PC-9 (cell line): ENCODE data around the gene MEMO1. TPM values are rescaled to one million over a fixed set of nuclear protein-coding genes. Genes with fewer than 3 reads are reported as not detected.

Experiments
- BruUV-seq: library from RNA; stranded (reverse); fragments of 400-500 nt; replicated peaks from 2 replicates; lab custom pipeline; 2021; lab: Mats Ljungman, UMichigan
- CTCF ChIA-PET: fragments of 300-600 bp; sonication (Branson Sonifier 250); formaldehyde crosslinking; loops from one replicate; lab custom pipeline; 2022; ENCODE audit warnings: antibody characterized with exemption; lab: Charles Lee
- POLR2A ChIA-PET: fragments of 300-600 bp; sonication (Branson Sonifier 250); formaldehyde crosslinking; loops from one replicate; lab custom pipeline; 2022; ENCODE audit warnings: antibody characterized with exemption; ENCODE audit not compliant: unreplicated experiment; lab: Charles Lee
- DNase-seq, 2 experiments: peaks; one replicate each; pipeline versions ENCODE4 v3.0.0 to v3.0.0-alpha.2; 2015 to 2022; ENCODE audit warnings: mixed read lengths in 1 of 2
- H2AFZ ChIP-seq: fragments of 200-600 bp; sonication (generic); 2 replicates; pipeline ENCODE4 v1.8.1; 2017; ENCODE audit warnings: antibody characterized with exemption
- H3F3A ChIP-seq: fragments of 200-600 bp; sonication (generic); 2 replicates; pipeline ENCODE4 v1.8.1; 2017; ENCODE audit warnings: antibody characterized with exemption, mild to moderate bottlenecking, low read depth; ENCODE audit not compliant: insufficient read depth
- H3K27ac ChIP-seq: fragments of 200-600 bp; sonication (generic); 2 replicates; pipeline ENCODE4 v1.6.1; 2016; ENCODE audit warnings: mixed run types
- H3K27me3 ChIP-seq: fragments of 200-600 bp; sonication (generic); 2 replicates; pipeline ENCODE4 v1.6.1; 2016; ENCODE audit warnings: low read depth, mixed run types; ENCODE audit not compliant: insufficient read depth
- H3K36me3 ChIP-seq: fragments of 200-600 bp; sonication (generic); 2 replicates; pipeline ENCODE4 v1.6.1; 2016; ENCODE audit warnings: low read depth, mixed run types
- H3K4me1 ChIP-seq: fragments of 200-600 bp; sonication (generic); replicated peaks from 2 replicates; pipeline ENCODE4 v1.6.1; 2016; ENCODE audit warnings: mixed run types; ENCODE audit not compliant: insufficient read depth
- H3K4me2 ChIP-seq: fragments of 200-600 bp; sonication (generic); 2 replicates; pipeline ENCODE4 v1.6.1; 2017; ENCODE audit warnings: mixed run types
- H3K4me3 ChIP-seq: fragments of 200-600 bp; sonication (generic); 2 replicates; pipeline ENCODE4 v1.6.1; 2016; ENCODE audit warnings: mixed run types
- H3K79me2 ChIP-seq: fragments of 200-600 bp; sonication (generic); 2 replicates; pipeline ENCODE4 v1.6.1; 2017; ENCODE audit warnings: low read depth, mixed run types
- H3K9me2 ChIP-seq: fragments of 200-600 bp; sonication (generic); 2 replicates; pipeline ENCODE4 v1.8.1; 2017; ENCODE audit warnings: mild to moderate bottlenecking; ENCODE audit not compliant: insufficient read depth
- H3K9me3 ChIP-seq: fragments of 200-600 bp; sonication (generic); 2 replicates; pipeline ENCODE4 v1.8.1; 2016; ENCODE audit warnings: low read depth; ENCODE audit not compliant: insufficient read depth
- H4K20me1 ChIP-seq: fragments of 200-600 bp; sonication (generic); 2 replicates; pipeline ENCODE4 v1.8.1; 2017; ENCODE audit not compliant: insufficient read depth
- CTCF ChIP-seq: fragments of 200-600 bp; sonication (generic); conservative IDR thresholded peaks from 2 replicates; pipeline ENCODE4 v1.6.1; 2017; ENCODE audit warnings: mixed run types, antibody characterized with exemption, mild to moderate bottlenecking, moderate library complexity
- EZH2 ChIP-seq: fragments of 200-600 bp; sonication (generic); IDR thresholded peaks from 2 replicates; pipeline ENCODE4 v1.8.0; 2017; ENCODE audit warnings: antibody characterized with exemption, low read depth
- intact Hi-C: fragments of 100-400 bp; cut with micrococcal nuclease; formaldehyde crosslinking; loops from one replicate; pipeline ENCODE4 v1.10.0; 2022; ENCODE audit not compliant: unreplicated experiment
- total RNA-seq: library from RNA; stranded (reverse); gene quantifications from 2 replicates; pipeline ENCODE4 v1.2.3, GENCODE V29; 2021

MEMO1 gene
- total RNA-seq, 1 experiment from 2014 or later: 40.2 TPM

GRCh38 chr2:31832363-31832762 lies 178.4 kb downstream of the MEMO1 start:
- H3K27ac ChIP-seq: no peak overlapping the region
- H3K79me2 ChIP-seq: no peaks in the 10 kb centered on the region
- no peaks in the 10 kb centered on the region for H3K27me3 ChIP-seq
- POLR2A ChIA-PET: no interaction called here
- H3K4me1 ChIP-seq: 0 out of 2 replicates have a peak, but pooled peaks cover 14% of the 10 kb centered on the region
- H3K4me3 ChIP-seq: no peak overlapping the region
- intact Hi-C loops: loop anchor here (10.0 kb wide), 1 partner anchor 1118 kb away; no protein-coding TSS in a partner anchor
- TF ChIP-seq EZH2: no peak
- TF ChIP-seq CTCF: no peak
- H2AFZ ChIP-seq: no peak overlapping the region
- DNase-seq: no peak
- H4K20me1 ChIP-seq: no peaks in the 10 kb centered on the region
- H3K36me3 ChIP-seq: no peaks in the 10 kb centered on the region
- no peaks in the 10 kb centered on the region for H3K9me2 ChIP-seq
- BruUV-seq: no TSS peak
- no peaks in the 10 kb centered on the region; the same call in none of the 2 replicates for H3F3A ChIP-seq
- no peak overlapping the region for H3K4me2 ChIP-seq
- peaks cover 23% of the 10 kb centered on the region for H3K9me3 ChIP-seq
- CTCF ChIA-PET: no interaction called here

GRCh38 chr2:31831585-31831984 lies 179.2 kb downstream of the MEMO1 start:
- POLR2A ChIA-PET: no interaction called here
- no peak overlapping the region for H2AFZ ChIP-seq

GRCh38 chr2:31828891-31829290 lies 181.9 kb downstream of the MEMO1 start:
- ChIA-PET POLR2A (no interaction called here), CTCF (no interaction called here)
- Histone ChIP-seq H3K36me3 (no peaks in the 10 kb centered on the region), H3K9me3 (peaks cover 28% of the 10 kb centered on the region), H3F3A (no peaks in the 10 kb centered on the region; the same call in none of the 2 replicates), H3K9me2 (no peaks in the 10 kb centered on the region), H3K27me3 (no peaks in the 10 kb centered on the region), H4K20me1 (no peaks in the 10 kb centered on the region), H3K27ac (no peak overlapping the region), H3K4me2 (no peak overlapping the region), H3K79me2 (no peaks in the 10 kb centered on the region), H2AFZ (no peak overlapping the region), H3K4me1 (0 out of 2 replicates have a peak, but pooled peaks cover 8% of the 10 kb centered on the region), H3K4me3 (no peak overlapping the region)
- no peak for DNase-seq
- TF ChIP-seq CTCF (no peak), EZH2 (no peak)
- BruUV-seq: no TSS peak
- intact Hi-C loops: no loop called here

More at GRCh38 chr2:31831585-31831984, 179.2 kb downstream of the MEMO1 start:
- Histone ChIP-seq H3K9me2 (no peaks in the 10 kb centered on the region), H3K27ac (no peak overlapping the region), H4K20me1 (no peaks in the 10 kb centered on the region), H3K4me1 (0 out of 2 replicates have a peak, but pooled peaks cover 8% of the 10 kb centered on the region), H3K79me2 (no peaks in the 10 kb centered on the region), H3K36me3 (no peaks in the 10 kb centered on the region), H3K9me3 (peaks cover 26% of the 10 kb centered on the region), H3K27me3 (no peaks in the 10 kb centered on the region), H3K4me3 (no peak overlapping the region), H3K4me2 (no peak overlapping the region), H3F3A (no peaks in the 10 kb centered on the region; the same call in none of the 2 replicates)
- no peak for TF ChIP-seq EZH2
- no peak for TF ChIP-seq CTCF
- DNase-seq: no peak
- CTCF ChIA-PET: no interaction called here
- intact Hi-C loops: loop anchor here (10.0 kb wide), 1 partner anchor 1117 kb away; no protein-coding TSS in a partner anchor
- BruUV-seq: no TSS peak
